GM19023 (cell line): Measurements from ENCODE around the gene TENT5C.
"Not testable (repeated sequence)": the region's sequence is repeated elsewhere in the genome, so short reads cannot be mapped to it uniquely, and the experiment has no call there.

ENCODE experiments used
- ATAC-seq: cut with Tn5 transposase; IDR thresholded peaks from one replicate; pipeline ENCODE4 v1.9.1; 2021; ENCODE audit warnings: mild to moderate bottlenecking, moderate library complexity; ENCODE audit not compliant: unreplicated experiment

Gene TENT5C

GRCh38 chr1:117605774-117606648 lies at the start of gene TENT5C:
Gene TENT5C (plus strand): TSS chr1:117606048. CDS start chr1:117622869, 16,821 bp downstream.
- peak; percentile 91 for ATAC-seq

- ATAC-seq: no peak
These were observed 49.5 kb upstream of the TENT5C start for GRCh38 chr1:117556341-117556740.

GRCh38 chr1:117556976-117557375 lies 48.9 kb upstream of the TENT5C start:
- no peak for ATAC-seq

GRCh38 chr1:117558451-117558850 lies 47.4 kb upstream of the TENT5C start:
- ATAC-seq: not testable (repeated sequence)

- no peak for ATAC-seq
These were observed 46.7 kb upstream of the TENT5C start for GRCh38 chr1:117559139-117559538.

GRCh38 chr1:117559985-117560384 lies 45.9 kb upstream of the TENT5C start:
- ATAC-seq: no peak

GRCh38 chr1:117561071-117561470 lies 44.8 kb upstream of the TENT5C start:
- no peak for ATAC-seq

GRCh38 chr1:117561551-117561950 lies 44.3 kb upstream of the TENT5C start:
- no peak for ATAC-seq

GRCh38 chr1:117562581-117563491 lies 43.0 kb upstream of the TENT5C start:
- no peak for ATAC-seq

- no peak for ATAC-seq
These were observed 42.4 kb upstream of the TENT5C start for GRCh38 chr1:117563492-117563875.

GRCh38 chr1:117564227-117565075 lies 41.4 kb upstream of the TENT5C start:
- no peak for ATAC-seq

GRCh38 chr1:117565076-117565556 lies 40.7 kb upstream of the TENT5C start:
- no peak for ATAC-seq

GRCh38 chr1:117565745-117566455 lies 39.9 kb upstream of the TENT5C start:
- ATAC-seq: no peak

- ATAC-seq: no peak
These were observed 39.3 kb upstream of the TENT5C start for GRCh38 chr1:117566556-117566955.

GRCh38 chr1:117567435-117567834 lies 38.4 kb upstream of the TENT5C start:
- ATAC-seq: no peak

GRCh38 chr1:117567976-117568375 lies 37.9 kb upstream of the TENT5C start:
- ATAC-seq: no peak

- ATAC-seq: no peak
These were observed 36.8 kb upstream of the TENT5C start for GRCh38 chr1:117568999-117569398.

GRCh38 chr1:117569856-117570255 lies 36.0 kb upstream of the TENT5C start:
- ATAC-seq: no peak

- ATAC-seq: no peak
These were observed 34.8 kb upstream of the TENT5C start for GRCh38 chr1:117570988-117571409.

GRCh38 chr1:117571496-117571895 lies 34.4 kb upstream of the TENT5C start:
- no peak for ATAC-seq
